GM18870 (cell line): ENCODE data around the gene TMEM132E.

Experiments used
- ATAC-seq: cut with Tn5 transposase; IDR thresholded peaks from one replicate; pipeline ENCODE4 v1.9.1; 2021; ENCODE audit warnings: moderate library complexity; ENCODE audit not compliant: unreplicated experiment

The TMEM132E gene

DNA sequence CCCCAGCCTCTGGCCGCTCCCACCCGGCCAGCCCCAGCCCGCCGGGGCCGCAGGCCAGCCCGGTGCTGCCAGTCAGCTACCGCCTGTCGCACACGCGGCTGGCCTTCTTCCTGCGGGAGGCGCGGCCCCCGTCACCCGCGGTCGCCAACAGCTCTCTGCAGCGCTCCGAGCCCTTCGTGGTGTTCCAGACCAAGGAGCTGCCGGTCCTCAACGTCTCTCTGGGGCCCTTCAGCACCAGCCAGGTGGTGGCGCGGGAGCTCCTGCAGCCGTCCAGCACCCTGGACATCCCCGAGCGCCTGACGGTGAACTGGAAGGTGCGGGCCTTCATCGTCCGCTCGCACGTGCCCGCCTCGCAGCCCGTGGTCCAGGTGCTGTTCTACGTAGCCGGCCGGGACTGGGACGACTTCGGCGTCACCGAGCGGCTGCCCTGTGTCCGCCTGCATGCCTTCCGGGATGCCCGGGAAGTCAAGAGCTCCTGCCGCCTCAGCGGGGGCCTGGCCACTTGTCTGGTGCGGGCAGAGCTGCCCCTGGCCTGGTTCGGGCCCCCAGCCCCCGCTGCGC is 46.8 kb downstream of the TMEM132E start:
- no peak for ATAC-seq

DNA sequence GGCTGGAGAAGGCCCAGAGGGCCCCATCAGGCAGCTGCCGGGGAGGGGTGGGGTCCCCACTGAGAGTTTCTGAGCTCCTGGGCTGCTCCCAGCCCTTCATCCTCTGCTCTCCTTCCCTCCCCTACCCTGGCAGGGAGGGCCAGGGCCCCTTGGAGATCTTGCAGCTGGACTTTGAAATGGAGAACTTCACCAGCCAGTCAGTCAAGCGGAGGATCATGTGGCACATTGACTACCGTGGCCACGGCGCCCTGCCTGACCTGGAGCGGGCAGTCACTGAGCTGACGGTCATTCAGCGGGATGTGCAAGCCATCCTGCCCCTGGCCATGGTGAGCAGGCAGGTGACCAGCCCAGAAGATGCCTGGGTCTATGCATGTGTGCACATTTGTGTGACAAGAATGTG is 49.5 kb downstream of the TMEM132E start:
- no peak for ATAC-seq

DNA sequence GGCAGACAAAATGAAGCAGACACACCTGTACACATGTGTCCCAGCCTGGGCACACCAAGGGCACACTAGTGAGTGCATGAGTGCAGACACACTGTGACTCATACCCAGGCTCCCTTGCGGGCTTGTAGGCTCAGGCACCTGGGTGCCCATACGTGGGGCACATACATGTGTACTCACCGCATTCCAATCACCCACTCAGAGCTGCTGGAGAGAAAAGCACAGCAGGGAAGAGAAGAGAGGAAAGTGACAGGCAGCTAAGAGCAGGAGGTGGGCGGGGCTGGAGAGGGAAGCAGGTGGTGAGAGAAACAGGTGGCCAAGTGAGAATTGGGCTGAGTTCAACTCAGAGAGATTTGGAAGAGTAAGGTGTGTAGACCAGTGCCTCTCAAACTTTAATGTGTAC is 54.0 kb downstream of the TMEM132E start:
- ATAC-seq = no peak

DNA sequence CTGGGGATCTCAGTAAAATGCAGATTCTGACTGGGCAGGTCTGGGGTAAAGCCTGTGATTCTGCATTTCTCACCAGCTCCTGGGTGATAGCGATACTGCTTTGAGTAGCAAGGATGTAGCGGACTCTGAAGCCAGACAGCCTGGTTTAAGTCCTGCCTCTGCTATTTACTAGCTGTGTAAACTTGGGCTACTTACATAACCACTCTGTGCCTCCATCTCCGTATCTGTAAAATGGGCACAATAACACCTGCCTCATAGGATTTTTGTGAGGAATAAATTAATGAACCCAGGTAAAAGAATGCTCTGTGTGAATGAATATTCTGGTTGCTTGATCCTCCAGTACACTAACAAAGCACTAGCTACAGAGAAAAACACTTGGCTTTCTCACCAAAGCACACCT is 54.4 kb downstream of the TMEM132E start:
- no peak for ATAC-seq

DNA sequence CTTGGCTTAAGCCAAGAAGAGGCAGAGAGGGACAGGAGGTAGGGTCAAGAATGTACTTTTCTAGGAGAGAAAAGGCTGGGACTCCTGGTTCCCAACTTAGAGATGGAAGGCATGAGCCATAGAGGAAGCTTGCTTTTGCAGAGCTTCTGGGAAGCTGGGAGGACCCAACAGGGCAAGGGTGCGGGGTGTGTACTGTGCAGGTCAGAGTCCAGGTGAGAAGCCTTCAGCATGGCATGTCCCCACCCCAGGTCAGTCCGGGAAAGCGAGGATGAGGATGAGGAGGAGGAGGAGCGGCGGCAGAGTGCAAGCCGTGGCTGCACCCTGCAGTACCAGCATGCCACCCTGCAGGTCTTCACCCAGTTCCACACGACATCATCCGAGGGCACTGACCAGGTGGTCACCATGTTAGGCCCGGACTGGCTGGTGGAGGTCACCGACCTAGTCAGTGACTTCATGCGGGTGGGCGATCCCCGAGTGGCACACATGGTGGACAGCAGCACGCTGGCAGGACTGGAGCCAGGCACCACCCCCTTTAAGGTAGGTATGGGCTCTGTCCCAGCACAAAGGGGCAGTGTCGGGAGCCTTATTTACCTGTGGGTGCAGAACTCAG is 55.3 kb downstream of the TMEM132E start:
- ATAC-seq = no peak

DNA sequence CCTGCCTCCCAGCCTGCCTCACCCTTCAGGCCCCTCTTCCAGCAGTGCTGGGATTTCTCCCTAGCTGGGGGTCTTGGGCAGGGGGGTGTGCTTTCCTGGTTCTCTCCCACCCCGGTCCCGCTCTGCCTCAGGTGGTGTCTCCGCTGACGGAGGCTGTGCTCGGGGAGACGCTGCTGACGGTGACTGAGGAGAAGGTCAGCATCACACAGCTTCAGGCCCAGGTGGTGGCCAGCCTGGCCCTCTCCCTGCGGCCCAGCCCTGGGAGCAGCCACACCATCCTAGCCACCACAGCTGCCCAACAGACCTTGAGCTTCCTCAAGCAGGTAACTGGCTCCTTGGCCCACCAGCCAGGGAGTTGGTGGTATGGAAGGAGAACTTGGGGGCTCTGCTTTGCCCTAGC is 56.5 kb downstream of the TMEM132E start:
- ATAC-seq = no peak

GRCh38 chr17:34637041-34637547 is 57.7 kb downstream of the TMEM132E start:
- no peak for ATAC-seq

GRCh38 chr17:34637548-34638525 is 58.5 kb downstream of the TMEM132E start:
- ATAC-seq = no peak

DNA sequence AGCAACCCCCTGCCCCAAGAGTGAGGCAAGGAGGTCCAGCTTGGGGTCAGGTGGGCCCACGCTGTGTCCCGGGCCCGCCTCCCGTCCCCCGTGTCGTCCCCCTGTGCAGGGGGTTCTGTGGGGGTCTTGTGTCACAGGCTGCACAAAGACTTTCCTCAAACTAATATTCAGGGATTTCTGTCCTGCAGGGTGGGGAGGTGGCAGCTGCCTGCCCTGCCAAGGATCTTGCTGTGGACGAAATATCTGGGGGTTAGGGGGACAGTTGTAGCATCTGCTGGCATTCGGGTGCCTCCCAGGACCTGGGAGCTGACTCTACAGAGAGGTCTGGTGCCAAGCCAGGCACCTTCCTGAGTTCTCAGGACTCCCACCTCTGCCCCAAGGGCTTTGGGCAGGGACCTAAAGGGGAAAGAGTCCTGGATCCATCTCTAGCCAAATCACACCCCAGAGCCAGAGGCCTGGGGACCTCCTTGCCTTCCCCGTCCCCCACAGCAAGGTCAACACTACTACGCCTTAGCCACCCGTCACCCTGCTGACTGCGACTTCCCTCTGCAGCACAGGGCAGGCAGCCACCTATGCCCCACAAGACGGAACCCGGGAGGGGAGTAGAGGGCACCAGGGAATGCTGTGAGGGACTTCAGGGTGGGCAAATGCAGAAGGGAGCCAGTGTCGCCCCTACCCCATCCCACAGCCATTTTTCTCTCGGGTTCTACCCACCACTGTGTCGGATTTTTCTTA is 59.3 kb downstream of the TMEM132E start:
- ATAC-seq = no peak

- ATAC-seq = no peak
These were observed 60.5 kb downstream of the TMEM132E start for GRCh38 chr17:34639706-34640425.

GRCh38 chr17:34641368-34641767 is 62.0 kb downstream of the TMEM132E start:
- no peak for ATAC-seq

GRCh38 chr17:34644941-34645550 is 65.7 kb downstream of the TMEM132E start:
- ATAC-seq = no peak

- ATAC-seq = no peak
These were observed 66.2 kb downstream of the TMEM132E start for GRCh38 chr17:34645594-34645993.

- ATAC-seq = no peak
These were observed 68.1 kb downstream of the TMEM132E start for GRCh38 chr17:34647511-34647910.

GRCh38 chr17:34650051-34650750 is 70.8 kb downstream of the TMEM132E start:
- ATAC-seq = no peak

- ATAC-seq = no peak
These were observed 72.0 kb downstream of the TMEM132E start for GRCh38 chr17:34651402-34651811.

DNA sequence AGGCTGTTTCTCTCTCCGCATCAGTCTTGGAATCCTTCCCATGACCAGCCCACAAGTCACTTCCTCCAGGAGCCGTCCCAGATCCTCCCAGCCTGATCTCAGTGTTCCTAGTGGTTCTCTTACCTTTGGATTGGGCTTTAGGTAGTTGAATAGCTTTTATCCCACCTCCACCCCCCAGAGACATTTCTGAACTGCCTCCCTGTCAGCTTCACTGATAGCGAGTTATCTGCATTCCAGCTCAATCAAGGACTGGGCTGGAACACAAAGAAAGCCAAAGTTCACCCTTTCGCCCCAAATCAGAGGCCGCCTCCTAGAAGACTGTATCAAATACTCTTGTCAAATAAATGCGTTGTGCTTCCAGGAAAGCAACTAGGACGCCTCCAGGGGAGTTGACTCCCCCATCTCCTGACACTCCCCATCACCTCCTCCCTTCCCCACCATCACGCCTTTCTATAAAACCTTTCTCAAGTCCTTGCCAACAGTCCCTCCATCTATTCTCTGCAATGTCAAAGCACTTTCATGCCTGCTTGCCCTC is 72.7 kb downstream of the TMEM132E start:
- no peak for ATAC-seq

GRCh38 chr17:34653511-34653910 is 74.1 kb downstream of the TMEM132E start:
- ATAC-seq = no peak

GRCh38 chr17:34654276-34654880 is 75.0 kb downstream of the TMEM132E start:
- no peak for ATAC-seq
